Measurements from ENCODE around the gene BAG1.

The BAG1 gene

GRCh38 chr9:33225319-33226147 lies 39.0 kb downstream of the BAG1 start:
- H3K4me3 ChIP-seq (ENCODE audit: control insufficient read depth, low read depth, low read length), result no peak overlapping the region
- TF ChIP-seq CTCF (conservative IDR thresholded peaks at IDR 0.05; ENCODE audit: control insufficient read depth, insufficient read depth, low read depth, low read length), result peak; percentile 68
- peak; percentile 88 for DNase-seq (ENCODE audit: low read depth)

- peak; percentile 15 for TF ChIP-seq CTCF (conservative IDR thresholded peaks at IDR 0.05; ENCODE audit: control insufficient read depth, insufficient read depth, low read depth, low read length)
- peak; percentile 18 for DNase-seq (ENCODE audit: low read depth)
- no peak overlapping the region for H3K4me3 ChIP-seq (ENCODE audit: control insufficient read depth, low read depth, low read length)
Measured at GRCh38 chr9:33223696-33224095, 40.8 kb downstream of the BAG1 start.

- DNase-seq (ENCODE audit: low read depth), result no peak
- TF ChIP-seq CTCF (conservative IDR thresholded peaks at IDR 0.05; ENCODE audit: control insufficient read depth, insufficient read depth, low read depth, low read length), result no peak
- no peak overlapping the region for H3K4me3 ChIP-seq (ENCODE audit: control insufficient read depth, low read depth, low read length)
Measured at GRCh38 chr9:33222031-33222430, 42.5 kb downstream of the BAG1 start.

- no peak for TF ChIP-seq CTCF (conservative IDR thresholded peaks at IDR 0.05; ENCODE audit: control insufficient read depth, insufficient read depth, low read depth, low read length)
- DNase-seq (ENCODE audit: low read depth), result no peak
- no peak overlapping the region for H3K4me3 ChIP-seq (ENCODE audit: control insufficient read depth, low read depth, low read length)
Measured at GRCh38 chr9:33221568-33221884, 43.0 kb downstream of the BAG1 start.

- DNase-seq (ENCODE audit: low read depth), result no peak
- no peak overlapping the region for H3K4me3 ChIP-seq (ENCODE audit: control insufficient read depth, low read depth, low read length)
- no peak for TF ChIP-seq CTCF (conservative IDR thresholded peaks at IDR 0.05; ENCODE audit: control insufficient read depth, insufficient read depth, low read depth, low read length)
Measured at GRCh38 chr9:33220681-33221567, 43.6 kb downstream of the BAG1 start.

- H3K4me3 ChIP-seq (ENCODE audit: control insufficient read depth, low read depth, low read length), result no peak overlapping the region
- TF ChIP-seq CTCF (conservative IDR thresholded peaks at IDR 0.05; ENCODE audit: control insufficient read depth, insufficient read depth, low read depth, low read length), result no peak
- no peak for DNase-seq (ENCODE audit: low read depth)
Measured at GRCh38 chr9:33211695-33212393, 52.7 kb downstream of the BAG1 start.
